Esophagus squamous epithelium (tissue), 5 donors: ENCODE measurements around the gene GPR158. TPM values are rescaled to one million over a fixed set of nuclear protein-coding genes. Genes with fewer than 3 reads are reported as not detected.

Experiments used
- DNase-seq: peaks from one replicate; lab custom pipeline; 2025; lab: John Stamatoyannopoulos, UW
- H3K27ac ChIP-seq, 4 donors: fragments of 200-600 bp; sonication (generic); one replicate each; pipeline ENCODE4 v1.5.1; 2016 to 2019; ENCODE audit warnings: mild to moderate bottlenecking in 1 of 4
- H3K27me3 ChIP-seq, 4 donors: fragments of 200-600 bp; sonication (generic); 1 replicate in 3 of 4; 2 replicates in 1 of 4; pipeline versions ENCODE4 v1.5.1 to v1.6.0; 2017 to 2021; ENCODE audit warnings: antibody characterized with exemption in 1 of 4
- H3K36me3 ChIP-seq, 3 donors: fragments of 200-600 bp; sonication (generic); one replicate each; pipeline ENCODE4 v1.5.1; 2016 to 2019
- H3K4me1 ChIP-seq, 3 donors: fragments of 200-600 bp; sonication (generic); one replicate each; pipeline ENCODE4 v1.5.1; 2017 to 2019
- H3K4me3 ChIP-seq, 4 donors: fragments of 200-600 bp; sonication (generic); 1 replicate in 3 of 4; 2 replicates in 1 of 4; pipeline ENCODE4 v1.5.1; 2016 to 2019; ENCODE audit warnings: mild to moderate bottlenecking in 2 of 4, moderate library complexity in 1 of 4
- H3K9me3 ChIP-seq, 3 donors: fragments of 200-600 bp; sonication (generic); one replicate each; pipeline ENCODE4 v1.5.1; 2016 to 2019
- CTCF ChIP-seq, 6 experiments: fragments of 450-650 bp in 4 of 6; fragments of 200-600 bp in 2 of 6; sonication (generic) in 2 of 6; IDR thresholded peaks; one replicate each; pipeline ENCODE4 v1.5.1; 2016 to 2019; ENCODE audit warnings: antibody characterized with exemption in 6 of 6, mild to moderate bottlenecking in 4 of 6, moderate library complexity in 4 of 6
- POLR2A ChIP-seq, 4 donors: fragments of 450-650 bp; IDR thresholded peaks; one replicate each; pipeline ENCODE4 v1.6.1; 2017; ENCODE audit warnings: antibody characterized with exemption in 4 of 4, mild to moderate bottlenecking in 4 of 4, moderate library complexity in 3 of 4
- WGBS, 2 donors: methylation state at CpG; one replicate each; pipeline ENCODE4 v1.1.5; 2018; 5-methylcytosine and 5-hydroxymethylcytosine counted together
- intact Hi-C: fragments of 100-400 bp; cut with DNase I; formaldehyde crosslinking; loops from one replicate; pipeline ENCODE4 v1.15.0; 2022
- total RNA-seq, 4 donors: library from RNA; depleted of rRNA; stranded (reverse); fragments of >200 nt; gene quantifications; one replicate each; pipeline ENCODE4 v1.1.0, GENCODE V29; 2016
- donor health status: DM: yes; HTN: yes; CAD: no.

GPR158 gene
- total RNA-seq, result not detected

GRCh38 chr10:25174461-25175230, at the start of gene GPR158:
TSS of gene GPR158 (plus strand) at chr10:25175001. CDS start at chr10:25175421, 420 bp downstream.
- no peak for DNase-seq
- Histone ChIP-seq H3K27me3 (peaks cover 8 to 76% (median 30%) of the 10 kb centered on the region in 4 donors), H3K36me3 (no peaks in the 10 kb centered on the region), H3K9me3 (no peaks in the 10 kb centered on the region), H3K27ac (no peak within 1 kb of the TSS), H3K4me1 (peaks cover 9 to 26% (median 11%) of the 10 kb centered on the region in 3 donors), H3K4me3 (peak within 1 kb of the TSS; percentile 29 to 57 (median 42))
- TF ChIP-seq CTCF (IDR thresholded peaks at IDR 0.05), result no peak
- no peak for TF ChIP-seq POLR2A (IDR thresholded peaks at IDR 0.05)
- 8 to 13% methylated on average over 5 to 18 of the region's 83 CpGs for WGBS, 2 donors
- intact Hi-C loops, result no loop called here

- Histone ChIP-seq H3K9me3 (no peaks in the 10 kb centered on the region), H3K4me3 (no peak overlapping the region), H3K27ac (no peak overlapping the region), H3K36me3 (no peaks in the 10 kb centered on the region), H3K4me1 (no peaks in the 10 kb centered on the region), H3K27me3 (peaks cover 0 to 15% (median 0%) of the 10 kb centered on the region in 4 donors)
- WGBS, 2 donors, result 21 to 38% methylated on average over 3 to 5 of the region's 7 CpGs
- no peak for DNase-seq
- intact Hi-C loops, result no loop called here
- TF ChIP-seq POLR2A (IDR thresholded peaks at IDR 0.05) (no peak), CTCF (IDR thresholded peaks at IDR 0.05) (no peak)
These were observed 49.6 kb upstream of the GPR158 start for GRCh38 chr10:25125201-25125611.

- no peak for DNase-seq
- TF ChIP-seq POLR2A (IDR thresholded peaks at IDR 0.05), result no peak
- TF ChIP-seq CTCF (IDR thresholded peaks at IDR 0.05), result no peak
- intact Hi-C loops, result no loop called here
- Histone ChIP-seq H3K27me3 (peaks cover 0 to 11% (median 0%) of the 10 kb centered on the region in 4 donors), H3K9me3 (no peaks in the 10 kb centered on the region), H3K36me3 (no peaks in the 10 kb centered on the region), H3K4me1 (no peaks in the 10 kb centered on the region), H3K27ac (no peak overlapping the region), H3K4me3 (no peak overlapping the region)
- WGBS, 2 donors, result 60 to 70% methylated on average over 4 of the region's 4 CpGs
These were observed 45.2 kb upstream of the GPR158 start for GRCh38 chr10:25129592-25129991.

- intact Hi-C loops, result no loop called here
- peaks cover 0 to 3% (median 0%) of the 10 kb centered on the region in 4 donors for H3K27me3 ChIP-seq
- H3K4me3 ChIP-seq, result no peak overlapping the region
- H3K9me3 ChIP-seq, result no peaks in the 10 kb centered on the region
- H3K36me3 ChIP-seq, result no peaks in the 10 kb centered on the region
- H3K4me1 ChIP-seq, result no peaks in the 10 kb centered on the region
- no peak overlapping the region for H3K27ac ChIP-seq
- DNase-seq, result no peak
- 74 to 81% methylated on average over 4 of the region's 4 CpGs for WGBS, 2 donors
- TF ChIP-seq CTCF (IDR thresholded peaks at IDR 0.05), result no peak
- no peak for TF ChIP-seq POLR2A (IDR thresholded peaks at IDR 0.05)
These were observed 43.9 kb upstream of the GPR158 start for GRCh38 chr10:25130906-25131305.

GRCh38 chr10:25142116-25142864, 32.5 kb upstream of the GPR158 start:
- 57 to 59% methylated on average over 11 to 12 of the region's 12 CpGs for WGBS, 2 donors
- no peak overlapping the region for H3K4me3 ChIP-seq
- H3K36me3 ChIP-seq, result no peaks in the 10 kb centered on the region
- no peaks in the 10 kb centered on the region for H3K4me1 ChIP-seq
- intact Hi-C loops, result no loop called here
- no peak for TF ChIP-seq POLR2A (IDR thresholded peaks at IDR 0.05)
- DNase-seq, result no peak
- H3K9me3 ChIP-seq, result no peaks in the 10 kb centered on the region
- no peaks in the 10 kb centered on the region for H3K27me3 ChIP-seq
- no peak overlapping the region for H3K27ac ChIP-seq
